SU-DHL-6 (cell line): Measurements from ENCODE around the gene TBL1X.

Experiments
- H2AFZ ChIP-seq: fragments of 200-600 bp; sonication (generic); 2 replicates; pipeline ENCODE4 v1.6.1; 2014; ENCODE audit warnings: low read depth, mild to moderate bottlenecking, moderate library complexity, mixed read lengths, antibody characterized with exemption, low read length; ENCODE audit not compliant: severe bottlenecking
- H3F3A ChIP-seq: fragments of 200-600 bp; shearing (Covaris generic); 2 replicates; pipeline ENCODE4 v1.6.0; 2016; ENCODE audit warnings: antibody characterized with exemption, mild to moderate bottlenecking; ENCODE audit not compliant: insufficient read depth
- H3K27ac ChIP-seq: fragments of 200-600 bp; sonication (generic); 2 replicates; pipeline ENCODE4 v1.5.1; 2016; ENCODE audit warnings: low read depth, mild to moderate bottlenecking, low read length, moderate library complexity, mixed read lengths
- H3K27me3 ChIP-seq: fragments of 200-600 bp; sonication (generic), shearing (Covaris generic); 2 replicates; pipeline ENCODE4 v1.6.0; 2014; ENCODE audit warnings: mild to moderate bottlenecking, low read length
- H3K36me3 ChIP-seq: fragments of 200-600 bp; sonication (generic); 2 replicates; pipeline ENCODE4 v1.6.1; 2014; ENCODE audit warnings: mild to moderate bottlenecking, low read length, mixed read lengths
- H3K4me2 ChIP-seq: fragments of 300-600, 200-600 bp; shearing (Covaris generic), sonication (generic); 2 replicates; pipeline ENCODE4 v1.6.0; 2014; ENCODE audit warnings: low read length, low read depth, mild to moderate bottlenecking; ENCODE audit not compliant: poor library complexity, severe bottlenecking
- H3K4me3 ChIP-seq: fragments of 200-600 bp; sonication (generic); 2 replicates; pipeline ENCODE4 v1.5.1; 2014; ENCODE audit warnings: antibody characterized with exemption, low read length, mild to moderate bottlenecking, mixed read lengths; ENCODE audit not compliant: insufficient read depth, poor library complexity, severe bottlenecking
- H3K79me2 ChIP-seq: fragments of 200-600 bp; sonication (generic); 2 replicates; pipeline ENCODE4 v1.6.1; 2014; ENCODE audit warnings: mild to moderate bottlenecking, low read length, moderate library complexity; ENCODE audit not compliant: insufficient read depth
- H3K9ac ChIP-seq: fragments of 200-600 bp; sonication (generic); 2 replicates; pipeline ENCODE4 v1.7.0; 2014; ENCODE audit warnings: mild to moderate bottlenecking, low read length
- H3K9me2 ChIP-seq: fragments of 200-600 bp; sonication (generic); replicated peaks from 2 replicates; pipeline ENCODE4 v1.6.1; 2014; ENCODE audit warnings: low read length; ENCODE audit not compliant: insufficient read depth
- H3K9me3 ChIP-seq: fragments of 200-600 bp; sonication (generic); 2 replicates; pipeline ENCODE4 v1.6.1; 2014; ENCODE audit warnings: low read length, mixed read lengths; ENCODE audit not compliant: insufficient read depth
- H4K20me1 ChIP-seq: fragments of 200-600 bp; sonication (generic); 2 replicates; pipeline ENCODE4 v1.6.1; 2014; ENCODE audit warnings: low read depth, mild to moderate bottlenecking, antibody characterized with exemption, low read length, moderate library complexity, mixed read lengths
- CTCF ChIP-seq: fragments of 200-600 bp; sonication (generic); IDR thresholded peaks from one replicate; pipeline ENCODE4 v1.5.1; 2017; ENCODE audit warnings: antibody characterized with exemption, mild to moderate bottlenecking, low read length, moderate library complexity; ENCODE audit not compliant: insufficient read depth, poor library complexity, severe bottlenecking
- EZH2phosphoT487 ChIP-seq: fragments of 200-600 bp; sonication (generic), shearing (Covaris generic); conservative IDR thresholded peaks from 2 replicates; pipeline ENCODE4 v1.6.1; 2018; ENCODE audit warnings: mild to moderate bottlenecking, antibody characterized with exemption, low read length, moderate library complexity, mixed read lengths

Gene TBL1X

GRCh38 chrX:9678215-9678965, 213.5 kb downstream of the TBL1X start:
- Histone ChIP-seq H3K36me3 (no peaks in the 10 kb centered on the region), H3K9me2 (no peaks in the 10 kb centered on the region), H3K9ac (no peak overlapping the region), H3K4me2 (no peak overlapping the region), H3K79me2 (no peaks in the 10 kb centered on the region), H3K27ac (no peak overlapping the region), H3F3A (no peaks in the 10 kb centered on the region), H2AFZ (no peak overlapping the region), H3K4me3 (no peak overlapping the region), H4K20me1 (no peaks in the 10 kb centered on the region), H3K27me3 (no peaks in the 10 kb centered on the region), H3K9me3 (no peaks in the 10 kb centered on the region)
- TF ChIP-seq EZH2phosphoT487 (no peak), CTCF (no peak)

- Histone ChIP-seq H3K9me2 (no peaks in the 10 kb centered on the region), H3K9me3 (no peaks in the 10 kb centered on the region), H3K4me3 (no peak overlapping the region), H3F3A (no peaks in the 10 kb centered on the region), H3K27me3 (no peaks in the 10 kb centered on the region), H3K4me2 (no peak overlapping the region), H2AFZ (no peak overlapping the region), H3K9ac (no peak overlapping the region), H3K79me2 (no peaks in the 10 kb centered on the region), H4K20me1 (no peaks in the 10 kb centered on the region), H3K27ac (no peak overlapping the region), H3K36me3 (no peaks in the 10 kb centered on the region)
- TF ChIP-seq EZH2phosphoT487 (no peak), CTCF (no peak)
These were observed 216.2 kb downstream of the TBL1X start for GRCh38 chrX:9681011-9681410.

- Histone ChIP-seq H3K27me3 (no peaks in the 10 kb centered on the region), H3K9me3 (no peaks in the 10 kb centered on the region), H3K79me2 (no peaks in the 10 kb centered on the region), H3K36me3 (no peaks in the 10 kb centered on the region), H2AFZ (no peak overlapping the region), H3K4me3 (no peak overlapping the region), H4K20me1 (no peaks in the 10 kb centered on the region), H3K9ac (no peak overlapping the region), H3K4me2 (no peak overlapping the region), H3K9me2 (no peaks in the 10 kb centered on the region), H3F3A (no peaks in the 10 kb centered on the region), H3K27ac (no peak overlapping the region)
- no peak for TF ChIP-seq CTCF
- no peak for TF ChIP-seq EZH2phosphoT487
These were observed 216.6 kb downstream of the TBL1X start for GRCh38 chrX:9681422-9681821.
